Sigmoid colon (tissue), 4 donors: ENCODE data around the gene KMT2E.

ENCODE experiments used
- POLR2AphosphoS5 ChIP-seq, 4 donors: sonication (generic); formaldehyde crosslinking; IDR thresholded peaks; one replicate each; pipeline ENCODE4 v1.6.1; 2017; ENCODE audit warnings: antibody characterized with exemption in 4 of 4
- TF ChIP-seq, protein P1 (sequence below), 4 experiments: fragments of 450-650 bp in 3 of 4; fragments of 200-600 bp in 1 of 4; IDR thresholded peaks; one replicate each; pipeline ENCODE4 v1.5.1; 2016 to 2019; ENCODE audit warnings: antibody characterized with exemption in 4 of 4, mild to moderate bottlenecking in 3 of 4, moderate library complexity in 2 of 4

DNA sequence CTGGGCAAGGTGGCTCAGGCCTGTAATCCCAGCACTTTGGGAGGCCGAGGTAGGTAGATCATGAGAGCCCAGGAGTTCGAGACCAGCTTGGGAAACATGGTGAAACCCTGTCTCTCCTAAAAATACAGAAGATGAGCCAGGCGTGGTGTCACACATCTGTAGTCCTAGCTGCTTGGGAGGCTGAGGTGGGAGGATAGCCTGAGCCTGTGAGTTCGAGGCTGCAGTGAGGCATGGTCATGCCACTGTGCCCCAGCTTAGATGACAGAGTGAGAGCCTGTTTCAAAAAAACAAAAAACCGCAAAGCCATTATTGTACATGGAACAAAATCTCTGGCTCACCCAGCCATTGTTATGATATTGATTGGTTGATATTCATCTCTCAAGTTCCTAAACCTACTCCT is 53.7 kb downstream of the KMT2E start:
- TF ChIP-seq POLR2AphosphoS5 (IDR thresholded peaks at IDR 0.05), result no peak
- TF ChIP-seq, protein P1, sequence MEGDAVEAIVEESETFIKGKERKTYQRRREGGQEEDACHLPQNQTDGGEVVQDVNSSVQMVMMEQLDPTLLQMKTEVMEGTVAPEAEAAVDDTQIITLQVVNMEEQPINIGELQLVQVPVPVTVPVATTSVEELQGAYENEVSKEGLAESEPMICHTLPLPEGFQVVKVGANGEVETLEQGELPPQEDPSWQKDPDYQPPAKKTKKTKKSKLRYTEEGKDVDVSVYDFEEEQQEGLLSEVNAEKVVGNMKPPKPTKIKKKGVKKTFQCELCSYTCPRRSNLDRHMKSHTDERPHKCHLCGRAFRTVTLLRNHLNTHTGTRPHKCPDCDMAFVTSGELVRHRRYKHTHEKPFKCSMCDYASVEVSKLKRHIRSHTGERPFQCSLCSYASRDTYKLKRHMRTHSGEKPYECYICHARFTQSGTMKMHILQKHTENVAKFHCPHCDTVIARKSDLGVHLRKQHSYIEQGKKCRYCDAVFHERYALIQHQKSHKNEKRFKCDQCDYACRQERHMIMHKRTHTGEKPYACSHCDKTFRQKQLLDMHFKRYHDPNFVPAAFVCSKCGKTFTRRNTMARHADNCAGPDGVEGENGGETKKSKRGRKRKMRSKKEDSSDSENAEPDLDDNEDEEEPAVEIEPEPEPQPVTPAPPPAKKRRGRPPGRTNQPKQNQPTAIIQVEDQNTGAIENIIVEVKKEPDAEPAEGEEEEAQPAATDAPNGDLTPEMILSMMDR (IDR thresholded peaks at IDR 0.05), result no peak
